SK-N-SH treated with all-trans-retinoic acid at 6 μM for 48 hours (cell line): ENCODE measurements around the gene ACSBG1.

Source experiments
- ATAC-seq: fragments of 200-7000 bp; cut with Tn5 transposase; 3 replicates; pipeline ENCODE4 v1.9.1; 2020; ENCODE audit warnings: mild to moderate bottlenecking, moderate library complexity
- ARNTL ChIP-seq: fragments of 450-650 bp; formaldehyde crosslinking; IDR thresholded peaks from 2 replicates; pipeline ENCODE4 v1.5.0; 2020; ENCODE audit warnings: low read depth, mild to moderate bottlenecking, moderate library complexity, borderline replicate concordance
- BACH2 ChIP-seq: fragments of 250-450 bp; sonication (Bioruptor Pico); IDR thresholded peaks from 2 replicates; pipeline ENCODE4 v1.9.0; 2021; ENCODE audit warnings: mild to moderate bottlenecking, borderline replicate concordance
- CSDC2 ChIP-seq: fragments of 250-450 bp; sonication (Bioruptor Pico); IDR thresholded peaks from 2 replicates; pipeline ENCODE4 v1.5.0; 2020; ENCODE audit warnings: mild to moderate bottlenecking, moderate library complexity
- ESRRG ChIP-seq: fragments of 250-450 bp; sonication (Bioruptor Pico); IDR thresholded peaks from 2 replicates; pipeline ENCODE4 v1.6.1; 2021; ENCODE audit warnings: mild to moderate bottlenecking
- OSR1 ChIP-seq: fragments of 250-450 bp; sonication (Bioruptor Pico); IDR thresholded peaks from 2 replicates; pipeline ENCODE4 v1.8.0; 2022; ENCODE audit warnings: moderate library complexity, mild to moderate bottlenecking, inconsistent platforms
- PPARA ChIP-seq: fragments of 250-450 bp; sonication (Bioruptor Pico); IDR thresholded peaks from 2 replicates; pipeline ENCODE4 v1.5.0; 2020; ENCODE audit warnings: mild to moderate bottlenecking, borderline replicate concordance
- RARB ChIP-seq: fragments of 250-450 bp; sonication (Bioruptor Pico); IDR thresholded peaks from 2 replicates; pipeline ENCODE4 v1.8.0; 2021; ENCODE audit warnings: mild to moderate bottlenecking, moderate library complexity
- SNAI2 ChIP-seq: fragments of 250-450 bp; sonication (Bioruptor Pico); IDR thresholded peaks from 2 replicates; pipeline ENCODE4 v1.5.0; 2020; ENCODE audit warnings: mild to moderate bottlenecking, moderate library complexity
- TCF4 ChIP-seq: fragments of 250-450 bp; sonication (Bioruptor Pico); IDR thresholded peaks from 2 replicates; pipeline ENCODE4 v1.8.0; 2021; ENCODE audit warnings: mild to moderate bottlenecking, moderate library complexity, borderline replicate concordance
- TOX ChIP-seq: fragments of 250-450 bp; sonication (Bioruptor Pico); IDR thresholded peaks from 2 replicates; pipeline ENCODE4 v1.8.0; 2021; ENCODE audit warnings: mild to moderate bottlenecking, moderate library complexity, borderline replicate concordance
- ZC3H10 ChIP-seq: fragments of 250-450 bp; sonication (Bioruptor Pico); IDR thresholded peaks from 2 replicates; pipeline ENCODE4 v1.5.1; 2021; ENCODE audit warnings: mild to moderate bottlenecking, moderate library complexity
- ZFP30 ChIP-seq: fragments of 450-650 bp; formaldehyde crosslinking; IDR thresholded peaks from 2 replicates; pipeline ENCODE4 v1.5.0; 2022; ENCODE audit warnings: mild to moderate bottlenecking, moderate library complexity
- ZNF565 ChIP-seq: fragments of 450-650 bp; formaldehyde crosslinking; conservative IDR thresholded peaks from 2 replicates; pipeline ENCODE4 v1.5.0; 2020; ENCODE audit warnings: low read depth, mild to moderate bottlenecking, moderate library complexity
- ZNF70 ChIP-seq: fragments of 450-650 bp; formaldehyde crosslinking; IDR thresholded peaks from 2 replicates; pipeline ENCODE4 v1.5.0; 2020; ENCODE audit warnings: mild to moderate bottlenecking, moderate library complexity
- ZNF8 ChIP-seq: fragments of 450-650 bp; formaldehyde crosslinking; IDR thresholded peaks from 2 replicates; pipeline ENCODE4 v1.5.0; 2020; ENCODE audit warnings: mild to moderate bottlenecking, moderate library complexity
- TF ChIP-seq, protein P1 (sequence below): fragments of 250-450 bp; sonication (Bioruptor Pico); IDR thresholded peaks from 2 replicates; pipeline ENCODE4 v1.5.0; 2020; ENCODE audit warnings: mild to moderate bottlenecking, moderate library complexity
- TF ChIP-seq, protein P2 (sequence below): fragments of 250-450 bp; sonication (Bioruptor Pico); IDR thresholded peaks from 2 replicates; pipeline ENCODE4 v1.5.1; 2020; ENCODE audit warnings: low read depth, mild to moderate bottlenecking, moderate library complexity
- TF ChIP-seq, protein P3 (sequence below): fragments of 250-450 bp; sonication (Bioruptor Pico); IDR thresholded peaks from 2 replicates; pipeline ENCODE4 v1.5.1; 2021; ENCODE audit warnings: mild to moderate bottlenecking, moderate library complexity
- TF ChIP-seq, protein P4 (sequence below): fragments of 250-450 bp; sonication (Bioruptor Pico); IDR thresholded peaks from 2 replicates; pipeline ENCODE4 v1.8.0; 2020; ENCODE audit warnings: mild to moderate bottlenecking, moderate library complexity, borderline replicate concordance

Gene ACSBG1

DNA sequence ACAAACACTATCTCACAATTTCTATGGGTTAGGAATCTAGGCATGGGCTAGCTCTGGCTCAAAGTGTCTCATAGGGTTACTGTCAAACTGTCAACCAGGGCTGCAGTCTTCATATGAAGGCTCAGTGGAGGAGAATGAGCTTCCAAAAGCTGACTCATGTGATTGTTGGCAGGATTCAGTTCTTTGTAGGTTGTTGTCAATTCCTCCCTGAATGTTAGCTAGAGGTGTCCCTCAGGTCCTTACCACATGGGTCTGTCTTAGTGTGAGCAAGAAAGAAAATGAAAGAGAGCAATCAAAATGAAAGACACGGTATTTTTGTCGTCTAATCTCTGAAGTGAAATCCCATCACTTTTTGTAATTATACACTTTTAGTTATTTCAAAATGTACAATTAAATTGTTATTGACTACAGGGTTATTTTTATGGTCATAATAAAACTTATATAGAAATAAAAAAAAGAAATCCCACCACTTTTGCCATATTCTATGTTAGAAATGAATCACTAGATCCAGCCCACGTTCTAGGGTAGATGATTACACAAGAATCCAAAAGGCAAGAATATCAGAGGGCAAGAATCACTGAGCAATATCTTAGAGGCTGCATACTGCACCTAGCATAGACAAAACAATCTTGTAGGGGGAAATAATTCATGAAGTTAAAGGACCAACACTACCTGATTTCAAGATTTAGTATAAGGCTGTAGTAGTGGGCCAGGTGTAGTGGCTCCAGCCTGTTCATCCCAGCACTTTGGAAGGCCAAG is 8.4 kb downstream of the ACSBG1 start:
- TF ChIP-seq, protein P1, sequence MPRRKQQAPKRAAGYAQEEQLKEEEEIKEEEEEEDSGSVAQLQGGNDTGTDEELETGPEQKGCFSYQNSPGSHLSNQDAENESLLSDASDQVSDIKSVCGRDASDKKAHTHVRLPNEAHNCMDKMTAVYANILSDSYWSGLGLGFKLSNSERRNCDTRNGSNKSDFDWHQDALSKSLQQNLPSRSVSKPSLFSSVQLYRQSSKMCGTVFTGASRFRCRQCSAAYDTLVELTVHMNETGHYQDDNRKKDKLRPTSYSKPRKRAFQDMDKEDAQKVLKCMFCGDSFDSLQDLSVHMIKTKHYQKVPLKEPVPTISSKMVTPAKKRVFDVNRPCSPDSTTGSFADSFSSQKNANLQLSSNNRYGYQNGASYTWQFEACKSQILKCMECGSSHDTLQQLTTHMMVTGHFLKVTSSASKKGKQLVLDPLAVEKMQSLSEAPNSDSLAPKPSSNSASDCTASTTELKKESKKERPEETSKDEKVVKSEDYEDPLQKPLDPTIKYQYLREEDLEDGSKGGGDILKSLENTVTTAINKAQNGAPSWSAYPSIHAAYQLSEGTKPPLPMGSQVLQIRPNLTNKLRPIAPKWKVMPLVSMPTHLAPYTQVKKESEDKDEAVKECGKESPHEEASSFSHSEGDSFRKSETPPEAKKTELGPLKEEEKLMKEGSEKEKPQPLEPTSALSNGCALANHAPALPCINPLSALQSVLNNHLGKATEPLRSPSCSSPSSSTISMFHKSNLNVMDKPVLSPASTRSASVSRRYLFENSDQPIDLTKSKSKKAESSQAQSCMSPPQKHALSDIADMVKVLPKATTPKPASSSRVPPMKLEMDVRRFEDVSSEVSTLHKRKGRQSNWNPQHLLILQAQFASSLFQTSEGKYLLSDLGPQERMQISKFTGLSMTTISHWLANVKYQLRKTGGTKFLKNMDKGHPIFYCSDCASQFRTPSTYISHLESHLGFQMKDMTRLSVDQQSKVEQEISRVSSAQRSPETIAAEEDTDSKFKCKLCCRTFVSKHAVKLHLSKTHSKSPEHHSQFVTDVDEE (CRISPR knock-in tag): no peak
- TF ChIP-seq, protein P2, sequence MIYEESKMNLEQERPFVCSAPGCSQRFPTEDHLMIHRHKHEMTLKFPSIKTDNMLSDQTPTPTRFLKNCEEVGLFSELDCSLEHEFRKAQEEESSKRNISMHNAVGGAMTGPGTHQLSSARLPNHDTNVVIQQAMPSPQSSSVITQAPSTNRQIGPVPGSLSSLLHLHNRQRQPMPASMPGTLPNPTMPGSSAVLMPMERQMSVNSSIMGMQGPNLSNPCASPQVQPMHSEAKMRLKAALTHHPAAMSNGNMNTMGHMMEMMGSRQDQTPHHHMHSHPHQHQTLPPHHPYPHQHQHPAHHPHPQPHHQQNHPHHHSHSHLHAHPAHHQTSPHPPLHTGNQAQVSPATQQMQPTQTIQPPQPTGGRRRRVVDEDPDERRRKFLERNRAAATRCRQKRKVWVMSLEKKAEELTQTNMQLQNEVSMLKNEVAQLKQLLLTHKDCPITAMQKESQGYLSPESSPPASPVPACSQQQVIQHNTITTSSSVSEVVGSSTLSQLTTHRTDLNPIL: no peak
- TF ChIP-seq, protein P3, sequence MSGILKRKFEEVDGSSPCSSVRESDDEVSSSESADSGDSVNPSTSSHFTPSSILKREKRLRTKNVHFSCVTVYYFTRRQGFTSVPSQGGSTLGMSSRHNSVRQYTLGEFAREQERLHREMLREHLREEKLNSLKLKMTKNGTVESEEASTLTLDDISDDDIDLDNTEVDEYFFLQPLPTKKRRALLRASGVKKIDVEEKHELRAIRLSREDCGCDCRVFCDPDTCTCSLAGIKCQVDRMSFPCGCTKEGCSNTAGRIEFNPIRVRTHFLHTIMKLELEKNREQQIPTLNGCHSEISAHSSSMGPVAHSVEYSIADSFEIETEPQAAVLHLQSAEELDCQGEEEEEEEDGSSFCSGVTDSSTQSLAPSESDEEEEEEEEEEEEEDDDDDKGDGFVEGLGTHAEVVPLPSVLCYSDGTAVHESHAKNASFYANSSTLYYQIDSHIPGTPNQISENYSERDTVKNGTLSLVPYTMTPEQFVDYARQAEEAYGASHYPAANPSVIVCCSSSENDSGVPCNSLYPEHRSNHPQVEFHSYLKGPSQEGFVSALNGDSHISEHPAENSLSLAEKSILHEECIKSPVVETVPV (CRISPR knock-in tag): no peak
- TF ChIP-seq CSDC2 (CRISPR knock-in tag) (no peak), RARB (CRISPR knock-in tag) (no peak), OSR1 (CRISPR knock-in tag) (no peak), ARNTL (CRISPR knock-in tag) (no peak), PPARA (no peak)
- TF ChIP-seq, protein P4, sequence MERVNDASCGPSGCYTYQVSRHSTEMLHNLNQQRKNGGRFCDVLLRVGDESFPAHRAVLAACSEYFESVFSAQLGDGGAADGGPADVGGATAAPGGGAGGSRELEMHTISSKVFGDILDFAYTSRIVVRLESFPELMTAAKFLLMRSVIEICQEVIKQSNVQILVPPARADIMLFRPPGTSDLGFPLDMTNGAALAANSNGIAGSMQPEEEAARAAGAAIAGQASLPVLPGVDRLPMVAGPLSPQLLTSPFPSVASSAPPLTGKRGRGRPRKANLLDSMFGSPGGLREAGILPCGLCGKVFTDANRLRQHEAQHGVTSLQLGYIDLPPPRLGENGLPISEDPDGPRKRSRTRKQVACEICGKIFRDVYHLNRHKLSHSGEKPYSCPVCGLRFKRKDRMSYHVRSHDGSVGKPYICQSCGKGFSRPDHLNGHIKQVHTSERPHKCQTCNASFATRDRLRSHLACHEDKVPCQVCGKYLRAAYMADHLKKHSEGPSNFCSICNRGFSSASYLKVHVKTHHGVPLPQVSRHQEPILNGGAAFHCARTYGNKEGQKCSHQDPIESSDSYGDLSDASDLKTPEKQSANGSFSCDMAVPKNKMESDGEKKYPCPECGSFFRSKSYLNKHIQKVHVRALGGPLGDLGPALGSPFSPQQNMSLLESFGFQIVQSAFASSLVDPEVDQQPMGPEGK (CRISPR knock-in tag): no peak
- TF ChIP-seq, all 23 proteins: peak for 0
- no peak for ATAC-seq

DNA sequence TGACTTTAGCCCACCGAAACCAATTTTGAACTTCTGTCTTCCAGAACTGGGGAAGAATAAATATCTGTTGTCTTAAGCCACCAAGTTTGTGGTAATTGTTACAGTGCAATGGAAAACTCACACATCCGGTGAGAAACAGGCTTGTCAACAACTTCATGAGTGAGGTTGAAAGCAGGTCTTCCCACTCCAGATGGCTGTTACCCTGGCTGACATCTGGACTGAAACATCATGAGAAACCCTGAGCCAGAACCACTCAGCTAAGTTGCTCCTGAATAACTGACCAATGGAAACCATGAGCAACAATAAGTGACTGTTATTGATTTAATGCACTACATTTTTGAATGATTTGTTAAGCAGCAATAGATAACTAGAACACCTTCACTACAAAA is 10.3 kb downstream of the ACSBG1 start:
- ATAC-seq: no peak
- TF ChIP-seq, protein P4 (CRISPR knock-in tag): no peak
- TF ChIP-seq ZNF8 (no peak), TCF4 (CRISPR knock-in tag) (no peak), SNAI2 (CRISPR knock-in tag) (no peak), ESRRG (no peak), ZNF70 (no peak), RARB (CRISPR knock-in tag) (no peak), ZFP30 (CRISPR knock-in tag) (no peak), ZC3H10 (CRISPR knock-in tag) (no peak), TOX (no peak), ZNF565 (CRISPR knock-in tag) (no peak), OSR1 (CRISPR knock-in tag) (no peak), ARNTL (CRISPR knock-in tag) (no peak), BACH2 (CRISPR knock-in tag) (no peak)
- TF ChIP-seq, protein P3 (CRISPR knock-in tag): no peak
- TF ChIP-seq, protein P1 (CRISPR knock-in tag): no peak
- TF ChIP-seq, protein P2: no peak
